ENCODE results near the gene SMIM32. TPM values are rescaled to one million over a fixed set of nuclear protein-coding genes. Genes with fewer than 3 reads are reported as not detected.

The SMIM32 gene
- total RNA-seq, 1 donor from 2014 or later, result not detected

DNA sequence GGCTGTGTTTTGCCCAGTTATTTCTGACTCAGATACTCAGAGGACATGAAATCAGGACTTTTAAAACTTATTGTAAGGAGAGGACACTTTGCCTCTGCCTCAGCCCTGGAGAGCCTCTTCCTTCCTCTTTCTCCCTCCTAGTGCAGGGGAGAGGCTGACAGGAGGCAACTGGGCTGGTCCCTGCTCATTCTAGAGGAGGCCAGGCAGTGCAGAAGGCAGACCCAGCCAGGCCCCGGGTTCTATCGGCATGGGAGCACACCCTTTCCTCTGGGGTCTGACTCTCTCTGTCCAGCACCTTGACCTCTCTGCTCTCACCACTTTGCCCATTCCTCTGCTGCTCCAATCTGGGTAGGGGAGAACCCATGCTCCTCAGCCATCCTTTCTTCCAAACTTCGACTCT, 16.0 kb upstream of the SMIM32 start:
- Mint-ChIP-seq H3K4me3 (ENCODE audit: unreplicated experiment) (no peak overlapping the region), H3K27ac (ENCODE audit: unreplicated experiment) (no peak overlapping the region), H3K9me3 (ENCODE audit: unreplicated experiment) (peaks cover 4% of the 10 kb centered on the region), H3K36me3 (ENCODE audit: unreplicated experiment) (peaks cover 2% of the 10 kb centered on the region), H3K4me1 (ENCODE audit: unreplicated experiment) (no peaks in the 10 kb centered on the region), H3K27me3 (ENCODE audit: unreplicated experiment) (peaks cover 23% of the 10 kb centered on the region)
- no peak for DNase-seq (ENCODE audit: extremely low spot score, unreplicated experiment)
- TF ChIP-seq, protein P1, sequence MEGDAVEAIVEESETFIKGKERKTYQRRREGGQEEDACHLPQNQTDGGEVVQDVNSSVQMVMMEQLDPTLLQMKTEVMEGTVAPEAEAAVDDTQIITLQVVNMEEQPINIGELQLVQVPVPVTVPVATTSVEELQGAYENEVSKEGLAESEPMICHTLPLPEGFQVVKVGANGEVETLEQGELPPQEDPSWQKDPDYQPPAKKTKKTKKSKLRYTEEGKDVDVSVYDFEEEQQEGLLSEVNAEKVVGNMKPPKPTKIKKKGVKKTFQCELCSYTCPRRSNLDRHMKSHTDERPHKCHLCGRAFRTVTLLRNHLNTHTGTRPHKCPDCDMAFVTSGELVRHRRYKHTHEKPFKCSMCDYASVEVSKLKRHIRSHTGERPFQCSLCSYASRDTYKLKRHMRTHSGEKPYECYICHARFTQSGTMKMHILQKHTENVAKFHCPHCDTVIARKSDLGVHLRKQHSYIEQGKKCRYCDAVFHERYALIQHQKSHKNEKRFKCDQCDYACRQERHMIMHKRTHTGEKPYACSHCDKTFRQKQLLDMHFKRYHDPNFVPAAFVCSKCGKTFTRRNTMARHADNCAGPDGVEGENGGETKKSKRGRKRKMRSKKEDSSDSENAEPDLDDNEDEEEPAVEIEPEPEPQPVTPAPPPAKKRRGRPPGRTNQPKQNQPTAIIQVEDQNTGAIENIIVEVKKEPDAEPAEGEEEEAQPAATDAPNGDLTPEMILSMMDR (IDR thresholded peaks at IDR 0.05), result no peak

DNA sequence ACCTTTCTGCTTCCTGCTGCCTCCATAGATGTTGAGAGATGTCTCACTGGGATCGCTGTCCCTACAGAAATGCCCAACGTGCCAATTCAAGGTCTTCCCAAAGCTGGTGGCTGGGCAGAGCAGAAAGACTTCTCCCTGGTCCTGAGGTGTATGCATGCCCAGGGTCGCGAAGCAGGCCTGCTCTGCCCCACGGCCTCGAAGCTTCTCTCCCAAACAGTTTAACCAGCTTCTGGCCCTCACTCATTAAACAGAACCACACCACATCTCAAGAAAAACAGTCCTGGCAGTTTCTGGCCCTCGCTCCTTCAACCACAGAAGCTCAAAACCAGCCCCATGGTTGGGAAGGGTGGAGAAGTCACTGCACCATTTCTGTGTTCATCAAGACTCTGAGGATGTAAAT, 14.7 kb upstream of the SMIM32 start:
- TF ChIP-seq, protein P1 (IDR thresholded peaks at IDR 0.05), result no peak
- Mint-ChIP-seq H3K4me3 (ENCODE audit: unreplicated experiment) (no peak overlapping the region), H3K4me1 (ENCODE audit: unreplicated experiment) (peaks cover 3% of the 10 kb centered on the region), H3K27me3 (ENCODE audit: unreplicated experiment) (peaks cover 19% of the 10 kb centered on the region), H3K36me3 (ENCODE audit: unreplicated experiment) (peaks cover 2% of the 10 kb centered on the region), H3K27ac (ENCODE audit: unreplicated experiment) (no peak overlapping the region), H3K9me3 (ENCODE audit: unreplicated experiment) (peaks cover 4% of the 10 kb centered on the region)
- no peak for DNase-seq (ENCODE audit: extremely low spot score, unreplicated experiment)

DNA sequence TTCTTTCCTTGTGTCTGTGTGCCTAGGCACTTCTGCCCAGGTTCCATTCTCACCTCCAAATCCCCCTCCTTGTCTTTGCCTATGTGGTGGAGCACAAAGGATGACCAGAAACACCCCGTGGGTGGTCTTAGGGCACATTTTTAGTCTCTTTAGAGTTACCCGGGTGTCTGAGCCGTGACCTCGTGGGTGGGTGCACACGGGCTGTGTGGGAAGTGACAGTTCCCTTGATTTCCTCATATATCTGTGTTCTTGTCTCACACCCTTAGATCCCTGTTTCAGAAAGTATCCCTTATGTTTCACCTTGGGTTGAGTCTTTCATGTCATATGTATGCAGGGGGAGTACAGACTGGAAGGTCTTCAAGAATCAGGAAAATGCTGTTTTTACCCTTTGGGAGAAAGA, 13.4 kb upstream of the SMIM32 start:
- Mint-ChIP-seq H3K4me3 (ENCODE audit: unreplicated experiment) (no peak overlapping the region), H3K27me3 (ENCODE audit: unreplicated experiment) (peaks cover 23% of the 10 kb centered on the region), H3K27ac (ENCODE audit: unreplicated experiment) (no peak overlapping the region), H3K9me3 (ENCODE audit: unreplicated experiment) (peaks cover 4% of the 10 kb centered on the region), H3K36me3 (ENCODE audit: unreplicated experiment) (peaks cover 2% of the 10 kb centered on the region), H3K4me1 (ENCODE audit: unreplicated experiment) (peaks cover 3% of the 10 kb centered on the region)
- TF ChIP-seq, protein P1 (IDR thresholded peaks at IDR 0.05), result no peak
- no peak for DNase-seq (ENCODE audit: extremely low spot score, unreplicated experiment)

DNA sequence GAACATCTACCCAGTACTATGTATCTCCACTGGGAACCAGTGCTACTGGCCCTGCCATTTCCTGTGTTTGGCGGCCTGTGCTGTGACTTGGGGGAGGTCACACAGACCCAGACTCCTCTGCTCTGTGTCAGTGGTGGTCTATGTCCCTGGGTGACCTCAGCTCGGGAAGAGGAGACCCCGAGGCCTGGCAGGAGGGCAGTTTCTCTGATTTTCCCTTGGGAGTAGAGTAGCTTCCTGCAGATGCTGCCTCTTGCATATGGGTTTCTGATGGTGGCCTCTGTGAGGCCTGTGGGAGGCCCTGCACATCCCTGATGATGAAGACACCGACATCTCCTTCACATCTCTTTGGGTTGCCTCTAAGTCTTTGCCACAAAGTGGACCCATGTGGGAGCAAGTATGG, 13.0 kb upstream of the SMIM32 start:
- Mint-ChIP-seq H3K4me1 (ENCODE audit: unreplicated experiment) (peaks cover 3% of the 10 kb centered on the region), H3K27me3 (ENCODE audit: unreplicated experiment) (peaks cover 25% of the 10 kb centered on the region), H3K4me3 (ENCODE audit: unreplicated experiment) (no peak overlapping the region), H3K9me3 (ENCODE audit: unreplicated experiment) (peaks cover 4% of the 10 kb centered on the region), H3K36me3 (ENCODE audit: unreplicated experiment) (peaks cover 2% of the 10 kb centered on the region), H3K27ac (ENCODE audit: unreplicated experiment) (no peak overlapping the region)
- TF ChIP-seq, protein P1 (IDR thresholded peaks at IDR 0.05), result no peak
- DNase-seq (ENCODE audit: extremely low spot score, unreplicated experiment), result no peak

DNA sequence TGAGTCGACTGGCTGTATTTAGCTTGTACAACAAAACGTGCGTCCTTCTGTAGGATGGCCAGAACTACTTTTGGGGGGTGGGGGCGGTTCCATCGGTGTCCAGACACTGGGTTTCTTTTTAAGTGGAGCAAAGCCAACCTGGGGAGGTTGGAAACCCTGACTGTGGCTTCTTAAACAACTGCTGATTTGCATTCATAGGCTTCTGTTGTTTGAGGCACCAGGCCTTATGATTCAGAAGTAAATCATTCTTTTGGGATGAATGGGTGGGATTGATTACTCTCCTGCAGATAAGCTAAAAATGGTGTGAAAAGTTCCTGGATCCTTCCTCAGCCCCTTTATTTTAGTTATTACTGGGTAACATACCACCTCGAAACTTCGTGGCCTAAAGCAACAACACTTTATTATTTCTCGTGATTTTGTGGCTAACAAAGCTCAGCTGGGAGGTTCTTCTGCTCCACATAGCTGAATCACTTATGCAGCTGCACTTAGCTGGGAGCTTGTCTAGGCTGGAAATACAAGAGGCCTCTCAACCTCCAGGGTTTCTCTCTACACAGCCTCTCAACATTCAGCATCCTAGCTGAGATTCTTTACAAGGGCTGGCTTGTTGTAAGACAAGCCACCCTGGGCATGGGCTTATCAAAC, 12.2 kb upstream of the SMIM32 start:
- H3K4me3 Mint-ChIP-seq (ENCODE audit: unreplicated experiment), result no peak overlapping the region
- H3K27ac Mint-ChIP-seq (ENCODE audit: unreplicated experiment), result no peak overlapping the region
- peaks cover 2% of the 10 kb centered on the region for H3K36me3 Mint-ChIP-seq (ENCODE audit: unreplicated experiment)
- peaks cover 3% of the 10 kb centered on the region for H3K4me1 Mint-ChIP-seq (ENCODE audit: unreplicated experiment)
- DNase-seq (ENCODE audit: extremely low spot score, unreplicated experiment), result no peak
- H3K27me3 Mint-ChIP-seq (ENCODE audit: unreplicated experiment), result peaks cover 24% of the 10 kb centered on the region
- TF ChIP-seq, protein P1 (IDR thresholded peaks at IDR 0.05), result no peak
- peaks cover 4% of the 10 kb centered on the region for H3K9me3 Mint-ChIP-seq (ENCODE audit: unreplicated experiment)

Data from osteocyte (in vitro differentiated cells).